NCI-H1436 treated with DMSO at 0.1 percent for 48 hours (cell line): ENCODE measurements around the gene SELENOI.
"Not testable (repeated sequence)": the region's sequence is repeated elsewhere in the genome, so short reads cannot be mapped to it uniquely, and the experiment has no call there.

Experiments
- DNase-seq: peaks from one replicate; lab custom pipeline; 2025; lab: John Stamatoyannopoulos, UW

SELENOI gene

GRCh38 chr2:26327291-26328272 is 18.4 kb upstream of the SELENOI start:
- DNase-seq, result no peak

GRCh38 chr2:26329083-26329482 is 16.9 kb upstream of the SELENOI start:
- DNase-seq, result not testable (repeated sequence)

GRCh38 chr2:26330114-26330549 is 15.8 kb upstream of the SELENOI start:
- peak; percentile 55 for DNase-seq

GRCh38 chr2:26330604-26331003 is 15.3 kb upstream of the SELENOI start:
- no peak for DNase-seq

GRCh38 chr2:26331321-26331720 is 14.6 kb upstream of the SELENOI start:
- DNase-seq, result not testable (repeated sequence)

- no peak for DNase-seq
Measured at GRCh38 chr2:26333293-26333692, 12.7 kb upstream of the SELENOI start.

- no peak for DNase-seq
Measured at GRCh38 chr2:26335231-26335630, 10.7 kb upstream of the SELENOI start.

- no peak for DNase-seq
Measured at GRCh38 chr2:26336719-26337118, 9.2 kb upstream of the SELENOI start.

- DNase-seq, result no peak
Measured at GRCh38 chr2:26337298-26337697, 8.6 kb upstream of the SELENOI start.

GRCh38 chr2:26340831-26341230 is 5.1 kb upstream of the SELENOI start:
- DNase-seq, result no peak

- no peak for DNase-seq
Measured at GRCh38 chr2:26344581-26345282, 1.2 kb upstream of the SELENOI start.

- DNase-seq, result no peak
Measured at GRCh38 chr2:26345283-26345544, 729 bp upstream of the SELENOI start.

GRCh38 chr2:26346454-26347053 is 611 bp downstream of the SELENOI start, which contains the start of gene ADGRF3:
ADGRF3 (minus strand) TSS chr2:26346789; CDS start chr2:26346234, 555 bp downstream.
- DNase-seq, result no peak

- no peak for DNase-seq
Measured at GRCh38 chr2:26347286-26347865, 1.4 kb downstream of the SELENOI start.

- DNase-seq, result no peak
Measured at GRCh38 chr2:26349690-26350089, 3.7 kb downstream of the SELENOI start.

- DNase-seq, result no peak
Measured at GRCh38 chr2:26351375-26352090, 5.6 kb downstream of the SELENOI start.

GRCh38 chr2:26352892-26353291 is 6.9 kb downstream of the SELENOI start:
- DNase-seq, result no peak

- DNase-seq, result not testable (repeated sequence)
Measured at GRCh38 chr2:26354469-26354868, 8.5 kb downstream of the SELENOI start.

- no peak for DNase-seq
Measured at GRCh38 chr2:26355038-26355995, 9.4 kb downstream of the SELENOI start.

GRCh38 chr2:26356111-26356510 is 10.2 kb downstream of the SELENOI start:
- DNase-seq, result no peak
